Daoy (cell line): Measurements from ENCODE around the gene ARHGEF17. TPM values are rescaled to one million over a fixed set of nuclear protein-coding genes. Genes with fewer than 3 reads are reported as not detected.
"Not testable (repeated sequence)": the region's sequence is repeated elsewhere in the genome, so short reads cannot be mapped to it uniquely, and the experiment has no call there.

Source experiments
- DNase-seq: peaks from one replicate; pipeline ENCODE4 v3.0.0-alpha.2; 2015; ENCODE audit warnings: low read depth
- total RNA-seq: library from RNA; depleted of rRNA; stranded (reverse); fragments of >200 nt; shearing (Covaris generic); gene quantifications from 2 replicates; pipeline ENCODE4 v1.2.3, GENCODE V29; 2014

ARHGEF17 gene
- total RNA-seq, 1 experiment from 2014 or later: 4.7 TPM

GRCh38 chr11:73273222-73273895 is 34.7 kb upstream of the ARHGEF17 start:
- DNase-seq: no peak

GRCh38 chr11:73274191-73274590 is 33.9 kb upstream of the ARHGEF17 start:
- not testable (repeated sequence) for DNase-seq

GRCh38 chr11:73274722-73275380 is 33.2 kb upstream of the ARHGEF17 start:
- no peak for DNase-seq

GRCh38 chr11:73275381-73275750 is 32.7 kb upstream of the ARHGEF17 start:
- DNase-seq: no peak

DNA sequence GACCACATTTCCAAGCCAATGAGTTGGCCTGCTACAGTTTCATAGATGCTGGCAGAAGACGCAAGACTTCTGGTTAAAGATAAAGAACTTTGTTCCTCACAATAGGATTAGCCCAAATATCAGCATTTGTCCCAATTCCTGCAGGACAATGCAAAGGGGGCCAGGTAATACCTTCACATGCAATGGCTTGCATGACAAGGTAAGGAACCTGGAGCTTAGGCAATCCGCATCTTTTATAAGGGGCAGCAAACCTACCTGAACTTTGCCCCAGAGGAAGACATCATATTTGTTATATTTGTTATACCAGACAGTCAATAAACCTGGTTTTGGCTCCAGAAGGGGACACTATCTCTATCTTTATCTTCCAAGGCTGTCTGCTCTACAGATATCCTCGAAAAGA is 30.6 kb upstream of the ARHGEF17 start:
- no peak for DNase-seq

- no peak for DNase-seq
Measured at GRCh38 chr11:73280626-73281025, 27.4 kb upstream of the ARHGEF17 start.

GRCh38 chr11:73281201-73281741 is 26.8 kb upstream of the ARHGEF17 start:
- no peak for DNase-seq

DNA sequence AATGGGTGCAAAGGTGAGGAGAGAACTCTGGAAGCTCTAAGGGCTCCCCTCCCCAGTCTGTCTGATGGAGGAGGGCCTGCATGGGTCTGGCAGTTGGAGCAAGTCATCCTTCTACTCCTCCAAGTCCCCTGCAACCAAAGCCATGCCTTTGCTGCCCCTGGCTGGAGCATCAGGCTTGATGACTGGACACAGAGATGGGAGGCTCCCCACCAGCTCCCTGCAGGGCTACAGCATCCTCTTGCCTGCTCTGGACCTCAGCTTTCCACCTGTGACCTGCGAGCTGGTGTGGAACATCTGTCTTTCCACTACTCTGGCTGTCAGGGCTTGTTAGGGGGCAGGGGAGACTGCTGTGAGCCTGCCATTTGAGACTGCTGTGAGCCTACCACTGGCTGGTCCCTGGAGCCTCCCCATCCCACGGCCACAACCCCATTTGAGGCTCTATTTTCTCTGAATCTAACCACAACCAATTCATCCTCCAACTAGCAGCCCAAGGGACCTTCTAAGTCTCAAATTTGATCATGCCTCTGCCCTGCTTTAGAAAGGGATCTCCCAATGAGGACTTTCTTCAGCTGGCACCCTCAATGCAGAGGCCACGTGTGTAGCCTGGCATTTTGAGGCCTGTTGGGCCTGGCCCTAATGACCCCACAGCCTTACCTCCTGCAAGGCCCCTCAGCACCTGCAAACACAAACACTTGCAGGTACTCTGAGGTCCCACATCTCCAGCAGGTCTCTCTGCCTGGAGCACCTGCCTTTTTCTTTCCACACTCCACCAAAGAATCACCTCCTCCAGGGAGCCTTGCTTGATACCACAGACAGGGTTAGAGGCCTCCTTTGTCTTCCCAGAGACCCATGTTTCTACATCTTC is 26.0 kb upstream of the ARHGEF17 start:
- no peak for DNase-seq

- DNase-seq: no peak
Measured at GRCh38 chr11:73283276-73284000, 24.6 kb upstream of the ARHGEF17 start.

DNA sequence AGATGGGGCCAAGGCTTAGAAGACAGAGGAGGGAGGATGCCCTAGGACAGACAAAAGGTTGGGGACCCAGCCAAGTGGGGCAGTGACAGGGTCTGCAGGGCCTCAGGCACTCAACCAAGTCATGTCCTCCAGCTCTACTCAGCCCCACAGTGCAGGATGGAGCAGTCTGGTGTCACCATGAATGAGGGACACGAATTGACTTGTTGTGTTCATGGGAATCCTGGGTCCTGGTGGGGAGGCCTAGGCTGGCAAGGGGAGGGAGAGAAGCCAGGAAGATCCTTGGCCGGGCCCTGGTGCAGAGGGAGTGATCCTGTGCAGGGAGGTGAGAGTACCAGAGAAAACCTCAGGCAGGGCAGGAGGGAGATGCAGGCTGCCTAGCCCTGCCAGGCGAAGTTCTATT is 24.0 kb upstream of the ARHGEF17 start:
- DNase-seq: no peak

DNA sequence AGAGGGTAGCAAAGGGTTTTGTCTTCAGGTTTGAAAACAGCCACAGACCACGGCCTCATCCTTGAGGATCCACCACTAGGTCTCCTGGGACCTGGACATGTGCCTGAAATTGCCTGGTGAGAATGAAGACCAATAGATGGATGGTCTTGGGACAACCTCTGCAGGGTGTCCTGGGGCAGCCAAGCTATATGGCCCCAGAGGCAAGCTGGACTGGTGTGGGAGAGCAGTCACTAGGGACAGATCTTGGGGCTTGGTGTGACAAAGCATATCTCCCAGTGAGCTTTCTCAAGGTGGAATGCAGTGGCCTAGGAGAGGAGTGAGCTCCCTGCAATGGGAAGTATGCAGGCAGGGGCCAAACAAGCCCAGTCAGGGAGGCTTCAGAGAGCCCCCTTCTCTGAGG is 22.4 kb upstream of the ARHGEF17 start:
- no peak for DNase-seq

DNA sequence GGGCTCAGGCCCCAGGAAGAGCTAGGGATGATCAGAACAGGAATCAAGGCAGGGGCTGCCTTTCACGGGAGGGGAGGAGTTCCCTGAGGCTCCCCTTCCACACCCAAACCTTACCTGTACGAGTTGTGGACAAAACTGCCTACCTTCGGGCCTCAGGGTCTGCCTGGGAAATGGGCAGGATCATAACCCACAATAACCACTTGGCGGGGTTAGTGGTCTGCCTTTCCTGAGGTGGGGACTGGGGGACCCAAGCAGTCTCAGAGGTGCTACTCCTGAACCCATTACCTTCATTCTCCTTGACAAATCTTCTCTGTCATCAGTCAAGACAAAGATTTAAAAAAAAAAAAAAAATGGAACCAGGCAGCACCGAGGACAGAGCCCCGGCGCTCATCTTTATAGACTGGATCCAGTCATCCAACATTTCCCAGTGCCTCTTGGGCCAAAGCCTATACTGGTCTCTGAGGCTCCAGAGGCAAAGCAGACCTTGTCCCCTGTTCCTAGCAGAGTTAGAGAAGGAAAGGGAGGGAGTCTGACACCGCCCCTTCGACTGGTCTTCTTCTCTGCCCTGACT is 21.8 kb upstream of the ARHGEF17 start:
- DNase-seq: no peak

- DNase-seq: no peak
Measured at GRCh38 chr11:73287400-73288101, 20.5 kb upstream of the ARHGEF17 start.

- DNase-seq: no peak
Measured at GRCh38 chr11:73288192-73288872, 19.7 kb upstream of the ARHGEF17 start.

DNA sequence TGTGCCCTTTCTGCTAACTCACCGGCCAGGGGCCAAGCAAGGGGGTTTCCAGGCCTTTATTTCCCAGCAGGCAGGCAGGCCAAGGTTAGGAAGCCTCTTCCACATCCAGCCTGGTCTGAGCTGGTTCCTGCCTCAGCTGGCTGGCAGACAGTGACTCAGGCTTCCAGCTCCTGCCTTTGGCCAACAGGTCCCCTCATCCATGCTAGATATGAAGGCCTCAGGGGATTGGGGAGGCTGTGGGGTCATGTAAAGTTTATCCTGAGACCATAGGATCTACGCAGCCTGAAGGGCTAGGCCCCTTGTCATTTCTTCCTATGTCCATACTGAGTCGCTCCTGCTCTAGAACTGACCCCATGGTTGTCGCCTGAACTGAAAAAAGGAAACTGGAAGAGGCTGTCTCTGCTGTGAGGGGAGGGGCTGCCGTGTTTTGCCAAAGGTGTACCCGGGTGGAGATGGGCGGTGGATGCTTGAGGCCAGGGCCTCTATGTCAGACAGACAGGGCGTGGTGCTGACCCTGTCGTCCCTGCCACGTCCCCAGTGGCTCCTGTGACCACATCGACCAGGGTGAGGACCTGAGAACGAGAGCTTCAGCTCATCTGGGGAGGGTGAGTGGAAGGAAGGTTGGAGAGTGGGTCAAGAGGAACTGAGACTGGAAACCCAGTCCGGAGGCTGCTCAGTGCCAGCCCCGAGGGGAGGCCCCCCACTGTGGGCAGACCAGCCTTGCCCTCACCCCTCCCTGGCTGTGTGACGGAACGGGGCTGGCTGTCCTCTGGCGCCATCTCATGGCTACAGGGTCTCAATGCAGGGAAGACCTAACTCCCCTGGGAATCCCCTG is 19.0 kb upstream of the ARHGEF17 start:
- peak; percentile 89 for DNase-seq

DNA sequence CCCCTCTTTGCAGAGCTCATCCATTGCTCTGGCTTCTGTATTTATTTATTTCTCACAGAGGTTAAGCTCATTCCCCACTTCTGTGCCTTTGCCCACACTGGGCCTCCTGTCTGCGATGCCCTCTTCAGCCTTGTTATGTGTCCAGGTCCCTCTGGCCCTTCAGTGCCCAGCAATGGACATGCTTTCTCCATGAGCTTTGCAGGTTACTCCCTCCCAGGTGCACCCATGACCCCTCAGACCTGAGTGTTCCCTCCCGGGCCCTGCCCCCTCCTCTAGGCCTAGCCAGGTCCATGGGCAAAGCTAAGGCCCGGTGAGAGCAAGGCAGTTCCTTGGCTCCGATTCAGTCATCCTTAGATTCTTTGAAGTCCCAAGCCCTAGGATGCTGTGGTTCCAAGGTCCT is 17.5 kb upstream of the ARHGEF17 start:
- no peak for DNase-seq

- DNase-seq: no peak
Measured at GRCh38 chr11:73291196-73291595, 16.9 kb upstream of the ARHGEF17 start.

- DNase-seq: no peak
Measured at GRCh38 chr11:73291781-73292524, 16.1 kb upstream of the ARHGEF17 start.

DNA sequence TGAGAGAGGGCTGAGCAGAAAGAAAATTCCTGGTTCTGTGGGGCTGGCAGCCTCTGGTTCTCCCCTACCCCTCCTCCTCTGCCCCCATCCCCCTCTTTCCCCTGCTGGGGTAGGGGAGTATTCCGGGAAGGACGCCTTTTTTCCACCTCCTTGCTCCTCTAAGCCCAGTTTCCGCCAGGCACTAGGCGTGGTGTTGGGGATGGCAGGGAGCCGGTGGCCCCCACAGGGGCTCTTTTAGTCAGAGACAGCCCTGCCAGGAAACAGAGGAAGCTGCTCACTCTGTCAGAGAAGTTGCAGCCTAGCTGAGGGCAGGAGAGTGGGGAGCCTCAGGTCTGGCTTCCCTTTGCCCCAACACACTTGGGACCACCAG is 15.6 kb upstream of the ARHGEF17 start:
- DNase-seq: peak; percentile 39
